OCI-LY1 (cell line): ENCODE results near the gene ESR2.

Source experiments
- EZH2 ChIP-seq: fragments of 200-600 bp; sonication (generic), shearing (Covaris generic); IDR thresholded peaks from 2 replicates; pipeline ENCODE4 v1.8.0; 2017; ENCODE audit warnings: borderline replicate concordance, mixed run types, mild to moderate bottlenecking, antibody characterized with exemption, low read length, moderate library complexity, mixed read lengths
- TF ChIP-seq, protein P1 (sequence below): fragments of 200-600 bp; sonication (generic), shearing (Covaris generic); IDR thresholded peaks from 2 replicates; pipeline ENCODE4 v1.5.1; 2017; ENCODE audit warnings: mild to moderate bottlenecking, antibody characterized with exemption, low read length, moderate library complexity, mixed read lengths

DNA sequence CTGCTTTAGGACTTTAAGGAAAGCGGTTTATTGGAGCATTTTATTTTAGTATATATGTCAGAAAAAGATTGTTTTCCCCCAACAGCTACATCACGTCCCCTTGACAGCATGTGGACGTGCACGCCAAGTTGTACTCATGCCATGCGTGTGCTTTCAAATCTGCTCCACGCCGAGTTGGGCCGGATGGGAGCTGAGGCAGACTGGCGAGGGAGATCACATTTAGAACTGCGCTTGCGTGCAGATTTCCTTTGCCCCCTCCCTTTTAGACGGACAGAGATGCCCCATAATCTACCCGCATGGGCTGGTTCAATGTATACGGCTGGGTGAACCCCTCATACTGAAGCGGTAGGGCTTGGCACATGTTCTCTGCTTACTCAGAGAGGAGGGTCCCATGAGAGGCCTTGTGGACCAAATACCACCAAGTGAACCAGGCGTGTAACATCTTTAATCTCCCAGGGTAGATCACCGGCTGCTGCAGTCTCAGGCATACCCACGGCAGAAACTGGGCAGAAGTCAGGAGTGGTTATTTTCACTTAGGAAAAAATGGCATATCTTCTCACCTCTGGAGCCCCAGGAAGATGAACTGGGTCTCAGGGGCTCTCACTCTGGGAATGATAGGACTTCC is 92.1 kb downstream of the ESR2 start:
- TF ChIP-seq, protein P1, sequence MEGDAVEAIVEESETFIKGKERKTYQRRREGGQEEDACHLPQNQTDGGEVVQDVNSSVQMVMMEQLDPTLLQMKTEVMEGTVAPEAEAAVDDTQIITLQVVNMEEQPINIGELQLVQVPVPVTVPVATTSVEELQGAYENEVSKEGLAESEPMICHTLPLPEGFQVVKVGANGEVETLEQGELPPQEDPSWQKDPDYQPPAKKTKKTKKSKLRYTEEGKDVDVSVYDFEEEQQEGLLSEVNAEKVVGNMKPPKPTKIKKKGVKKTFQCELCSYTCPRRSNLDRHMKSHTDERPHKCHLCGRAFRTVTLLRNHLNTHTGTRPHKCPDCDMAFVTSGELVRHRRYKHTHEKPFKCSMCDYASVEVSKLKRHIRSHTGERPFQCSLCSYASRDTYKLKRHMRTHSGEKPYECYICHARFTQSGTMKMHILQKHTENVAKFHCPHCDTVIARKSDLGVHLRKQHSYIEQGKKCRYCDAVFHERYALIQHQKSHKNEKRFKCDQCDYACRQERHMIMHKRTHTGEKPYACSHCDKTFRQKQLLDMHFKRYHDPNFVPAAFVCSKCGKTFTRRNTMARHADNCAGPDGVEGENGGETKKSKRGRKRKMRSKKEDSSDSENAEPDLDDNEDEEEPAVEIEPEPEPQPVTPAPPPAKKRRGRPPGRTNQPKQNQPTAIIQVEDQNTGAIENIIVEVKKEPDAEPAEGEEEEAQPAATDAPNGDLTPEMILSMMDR, result no peak
- no peak for TF ChIP-seq EZH2
